IMR-90 (cell line): ENCODE data around the gene QDPR. TPM values are rescaled to one million over a fixed set of nuclear protein-coding genes. Genes with fewer than 3 reads are reported as not detected.

Experiments used
- ATAC-seq: fragments of 200-7000 bp; cut with Tn5 transposase; 2 replicates; pipeline ENCODE4 v1.9.1; 2020; ENCODE audit warnings: low read depth, mild to moderate bottlenecking, moderate library complexity
- BruUV-seq: library from RNA; stranded (reverse); fragments of 400-500 nt; replicated peaks from 2 replicates; lab custom pipeline; 2021; lab: Mats Ljungman, UMichigan
- CTCF ChIA-PET: fragments of 300-600 bp; formaldehyde crosslinking; extraction: SDS; loops from one replicate; lab custom pipeline; 2021; ENCODE audit warnings: antibody characterized with exemption; lab: Yijun Ruan, JAX
- POLR2A ChIA-PET: fragments of 300-600 bp; sonication (Branson Sonifier 250); formaldehyde crosslinking; loops from one replicate; lab custom pipeline; 2022; ENCODE audit warnings: antibody characterized with exemption; ENCODE audit not compliant: unreplicated experiment; lab: Charles Lee
- DNase-seq: peaks from one replicate; pipeline ENCODE4 v3.0.0; 2013
- H2AFZ ChIP-seq: replicated peaks from 2 replicates; pipeline ENCODE3; 2013; ENCODE audit warnings: low read length, mild to moderate bottlenecking; ENCODE audit not compliant: poor library complexity
- H2AK5ac ChIP-seq: 2 replicates; pipeline ENCODE4 v1.6.1; 2013; ENCODE audit warnings: low read depth, low read length, inconsistent platforms
- H2AK9ac ChIP-seq: replicated peaks from 2 replicates; pipeline ENCODE3; 2013; ENCODE audit warnings: mild to moderate bottlenecking, low read depth, low read length, moderate library complexity; ENCODE audit not compliant: poor library complexity
- H2BK120ac ChIP-seq: 2 replicates; pipeline ENCODE4 v1.6.1; 2013; ENCODE audit warnings: low read depth, low read length, inconsistent platforms
- H2BK15ac ChIP-seq: 3 replicates; pipeline ENCODE4 v1.6.1; 2013; ENCODE audit warnings: low read depth, low read length, inconsistent platforms
- H2BK20ac ChIP-seq: 2 replicates; pipeline ENCODE4 v1.6.1; 2013; ENCODE audit warnings: low read depth, mild to moderate bottlenecking, inconsistent platforms, low read length, moderate library complexity
- H2BK5ac ChIP-seq: 2 replicates; pipeline ENCODE4 v1.6.1; 2013; ENCODE audit warnings: mild to moderate bottlenecking, low read depth, low read length, inconsistent platforms; ENCODE audit not compliant: poor library complexity, severe bottlenecking
- H3K14ac ChIP-seq: replicated peaks from 2 replicates; pipeline ENCODE4 v1.6.1; 2013; ENCODE audit warnings: low read depth, low read length, inconsistent platforms
- H3K18ac ChIP-seq: 2 replicates; pipeline ENCODE4 v1.6.1; 2013; ENCODE audit warnings: low read depth, low read length, control low read depth
- H3K23ac ChIP-seq: 2 replicates; pipeline ENCODE4 v1.6.1; 2013; ENCODE audit warnings: low read depth, low read length, inconsistent platforms
- H3K27ac ChIP-seq: 2 replicates; pipeline ENCODE4 v1.5.1; 2013; ENCODE audit warnings: mild to moderate bottlenecking, control low read depth, low read length; ENCODE audit not compliant: insufficient read depth
- H3K27me3 ChIP-seq: 2 replicates; pipeline ENCODE4 v1.6.1; 2013; ENCODE audit warnings: low read length; ENCODE audit not compliant: control insufficient read depth, insufficient read depth
- H3K36me3 ChIP-seq: 2 replicates; pipeline ENCODE4 v1.6.1; 2013; ENCODE audit warnings: low read length, mixed read lengths; ENCODE audit not compliant: control insufficient read depth, insufficient read depth
- H3K4ac ChIP-seq: 2 replicates; pipeline ENCODE4 v1.6.1; 2013; ENCODE audit warnings: low read depth, low read length, inconsistent platforms
- H3K4me1 ChIP-seq: 2 replicates; pipeline ENCODE4 v1.6.1; 2013; ENCODE audit warnings: low read length, mixed read lengths; ENCODE audit not compliant: control insufficient read depth, insufficient read depth
- H3K4me2 ChIP-seq: 2 replicates; pipeline ENCODE4 v1.6.1; 2013; ENCODE audit warnings: low read depth, mild to moderate bottlenecking, control low read depth, low read length, moderate library complexity
- H3K4me3 ChIP-seq: 2 replicates; pipeline ENCODE4 v1.5.1; 2013; ENCODE audit warnings: low read depth, mild to moderate bottlenecking, control low read depth, low read length, moderate library complexity; ENCODE audit not compliant: insufficient read depth
- H3K56ac ChIP-seq: 2 replicates; pipeline ENCODE4 v1.6.1; 2013; ENCODE audit warnings: low read length, inconsistent platforms; ENCODE audit not compliant: insufficient read depth; ENCODE audit errors: extremely low read depth
- H3K79me1 ChIP-seq, 2 experiments: 2 replicates each; pipeline ENCODE4 v1.6.1; 2013; ENCODE audit warnings: low read length in 2 of 2, inconsistent platforms in 1 of 2, low read depth in 1 of 2
- H3K9ac ChIP-seq: 2 replicates; pipeline ENCODE4 v1.6.1; 2013; ENCODE audit warnings: low read depth, low read length, control low read depth
- H3K9me1 ChIP-seq: 2 replicates; pipeline ENCODE4 v1.6.1; 2013; ENCODE audit warnings: low read length, inconsistent platforms; ENCODE audit not compliant: insufficient read depth
- H3K9me3 ChIP-seq: 2 replicates; pipeline ENCODE4 v1.6.1; 2013; ENCODE audit warnings: low read length; ENCODE audit not compliant: control insufficient read depth, insufficient read depth
- H4K20me1 ChIP-seq: 2 replicates; pipeline ENCODE4 v1.6.1; 2013; ENCODE audit warnings: low read length, inconsistent platforms; ENCODE audit not compliant: insufficient read depth
- H4K5ac ChIP-seq: 2 replicates; pipeline ENCODE4 v1.6.1; 2013; ENCODE audit warnings: mild to moderate bottlenecking, low read depth, low read length, control low read depth
- H4K8ac ChIP-seq, 2 experiments: 2 replicates each; pipeline ENCODE4 v1.6.1; 2013; ENCODE audit warnings: low read depth in 2 of 2, low read length in 2 of 2, control low read depth in 1 of 2, inconsistent platforms in 1 of 2
- H4K91ac ChIP-seq: 2 replicates; pipeline ENCODE4 v1.6.1; 2013; ENCODE audit warnings: low read depth, low read length, inconsistent platforms; ENCODE audit not compliant: insufficient read depth
- BHLHE40 ChIP-seq: fragments of 150-350 bp; IDR thresholded peaks from 2 replicates; pipeline ENCODE4 v1.6.1; 2016; ENCODE audit warnings: mild to moderate bottlenecking, low read depth, low read length
- CEBPB ChIP-seq: IDR thresholded peaks from 2 replicates; pipeline ENCODE4 v1.6.1; 2012; ENCODE audit warnings: low read depth, low read length, improper control_type of control experiment
- CTCF ChIP-seq: conservative IDR thresholded peaks from 2 replicates; pipeline ENCODE4 v1.5.1; 2012; ENCODE audit warnings: mild to moderate bottlenecking, low read depth, low read length, improper control_type of control experiment
- ELK1 ChIP-seq: fragments of 150-350 bp; IDR thresholded peaks from 2 replicates; pipeline ENCODE4 v1.6.1; 2016; ENCODE audit warnings: low read depth, mild to moderate bottlenecking, low read length, moderate library complexity, borderline replicate concordance
- MAFK ChIP-seq: IDR thresholded peaks from 2 replicates; pipeline ENCODE4 v1.6.1; 2012; ENCODE audit warnings: low read depth, low read length, improper control_type of control experiment
- NFE2L2 ChIP-seq: fragments of 150-350 bp; IDR thresholded peaks from 2 replicates; pipeline ENCODE4 v1.6.1; 2016; ENCODE audit warnings: low read depth, mild to moderate bottlenecking, low read length
- POLR2A ChIP-seq: IDR thresholded peaks from 2 replicates; pipeline ENCODE4 v1.6.1; 2012; ENCODE audit warnings: mild to moderate bottlenecking, low read depth, low read length
- RCOR1 ChIP-seq: IDR thresholded peaks from 2 replicates; pipeline ENCODE4 v1.6.1; 2012; ENCODE audit warnings: mild to moderate bottlenecking, low read length, improper control_type of control experiment; ENCODE audit not compliant: insufficient replicate concordance
- RFX5 ChIP-seq: IDR thresholded peaks from 2 replicates; pipeline ENCODE4 v1.8.0; 2012; ENCODE audit warnings: low read depth, mild to moderate bottlenecking, low read length, moderate library complexity
- SMC3 ChIP-seq: fragments of 150-350 bp; IDR thresholded peaks from 2 replicates; pipeline ENCODE4 v1.6.1; 2016; ENCODE audit warnings: low read depth, mild to moderate bottlenecking, antibody characterized with exemption, low read length, moderate library complexity
- USF2 ChIP-seq: fragments of 150-350 bp; IDR thresholded peaks from 2 replicates; pipeline ENCODE4 v1.6.1; 2017; ENCODE audit warnings: mild to moderate bottlenecking, antibody characterized with exemption, low read length, low read depth
- WGBS, 2 experiments: methylation state at CpG; one replicate each; pipeline versions ENCODE4 v1.1.5 to v1.1.7; 2013; ENCODE audit warnings: missing lambda C conversion rate in 2 of 2; ENCODE audit not compliant: insufficient read length in 1 of 2; ENCODE audit errors: extremely low coverage in 2 of 2; 5-methylcytosine and 5-hydroxymethylcytosine counted together
- dilution Hi-C: fragments of 300-500 bp; cut with HindIII; formaldehyde crosslinking; loops from one replicate; pipeline ENCODE4 v1.14.3; 2018; ENCODE audit warnings: low sequenced_read_pairs; ENCODE audit not compliant: unreplicated experiment
- in situ Hi-C: fragments of 300-500 bp; cut with MboI; formaldehyde crosslinking; loops from 3 replicates; pipeline ENCODE4 v1.14.3; 2019; ENCODE audit warnings: low sequenced_read_pairs, inconsistent platforms, mixed read lengths
- intact Hi-C: fragments of 100-400 bp; cut with micrococcal nuclease; formaldehyde crosslinking; loops from 2 replicates; pipeline ENCODE4 v1.10.0; 2022
- polyA plus RNA-seq, 3 experiments: library from polyadenylated mRNA; depleted of rRNA; stranded (reverse); fragments of >200 nt; gene quantifications; 2 replicates each; pipeline ENCODE4 v1.2.3, GENCODE V29; 2012; ENCODE audit warnings: low replicate concordance in 1 of 3
- total RNA-seq: library from RNA; depleted of rRNA; stranded (reverse); fragments of >200 nt; gene quantifications from 2 replicates; pipeline ENCODE4 v1.2.3, GENCODE V29; 2012

The QDPR gene
- total and polyA plus RNA-seq, 2 of the 4 experiments (the other 2 are of a cell fraction), result 10.4 to 31.1 TPM

- ChIA-PET POLR2A (no interaction called here), CTCF (no interaction called here)
- no peak for ATAC-seq
- H4K8ac ChIP-seq, result no peak overlapping the region
- H2BK5ac ChIP-seq, result no peak overlapping the region
- H2AK9ac ChIP-seq, result no peak overlapping the region
- in situ Hi-C loops, result no loop called here
- 100% methylated on average over 7 of the region's 15 CpGs; no CpG with 5 or more reads in 1 of the 2 experiments for WGBS, 2 experiments
- H3K4me2 ChIP-seq, result no peak overlapping the region
- H3K9ac ChIP-seq, result no peak overlapping the region
- peaks cover 28% of the 10 kb centered on the region for H3K36me3 ChIP-seq
- no TSS peak for BruUV-seq
- no peak overlapping the region for H3K23ac ChIP-seq
- H4K91ac ChIP-seq, result no peak overlapping the region
- H3K9me1 ChIP-seq, result peaks cover 3% of the 10 kb centered on the region; the same call in 1 of the 2 replicates
- TF ChIP-seq USF2 (no peak), POLR2A (no peak), RCOR1 (no peak), SMC3 (no peak), MAFK (no peak), CEBPB (no peak), RFX5 (no peak), ELK1 (no peak), CTCF (no peak), NFE2L2 (no peak), BHLHE40 (no peak)
- H2BK15ac ChIP-seq, result no peak overlapping the region
- peaks cover 0 to 4% of the 10 kb centered on the region in 2 experiments; a peak in 2 of 4 replicates for H3K79me1 ChIP-seq
- H3K14ac ChIP-seq, result no peak overlapping the region
- H2AFZ ChIP-seq, result no peak overlapping the region
- no peak overlapping the region for H3K18ac ChIP-seq
- no peak overlapping the region for H3K27ac ChIP-seq
- no peak overlapping the region for H3K4me3 ChIP-seq
- dilution Hi-C loops, result no loop called here
- no peaks in the 10 kb centered on the region for H3K27me3 ChIP-seq
- H3K56ac ChIP-seq, result no peak overlapping the region
- no peaks in the 10 kb centered on the region for H3K9me3 ChIP-seq
- intact Hi-C loops, result no loop called here
- DNase-seq, result no peak
- peaks cover 3% of the 10 kb centered on the region; the same call in 1 of the 2 replicates for H3K4me1 ChIP-seq
- H2BK20ac ChIP-seq, result no peak overlapping the region
- no peak overlapping the region for H2BK120ac ChIP-seq
- H4K20me1 ChIP-seq, result no peaks in the 10 kb centered on the region
- no peak overlapping the region for H3K4ac ChIP-seq
- no peak overlapping the region for H4K5ac ChIP-seq
- no peak overlapping the region for H2AK5ac ChIP-seq
Observed at GRCh38 chr4:17492058-17492741, 19.7 kb downstream of the QDPR start.
